ENCODE data around the gene CSRNP3. TPM values are rescaled to one million over a fixed set of nuclear protein-coding genes. Genes with fewer than 3 reads are reported as not detected.

CSRNP3 gene
- total RNA-seq, 4 donors from 2014 or later: 0.12 to 1.5 (median 0.93) TPM

DNA sequence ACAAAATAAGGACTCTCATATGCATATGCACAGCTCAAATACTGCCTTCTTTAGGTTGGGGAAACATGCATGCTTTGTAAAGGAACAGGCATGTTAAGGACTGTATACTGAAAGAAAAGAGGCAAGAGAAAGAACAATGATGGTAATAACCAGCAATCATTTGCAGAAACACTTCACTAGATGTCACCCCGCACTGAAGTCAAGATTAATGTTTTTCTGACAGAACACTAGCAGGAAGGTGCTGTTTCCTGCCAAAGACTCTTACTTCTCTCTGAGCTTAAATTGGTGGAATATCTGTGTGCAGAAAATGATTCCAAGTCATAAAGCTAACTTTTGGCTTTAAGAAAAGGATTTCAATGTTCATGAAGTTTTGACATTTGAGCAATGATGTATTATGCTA is 19.3 kb upstream of the CSRNP3 start:
- ATAC-seq (ENCODE audit: low FRiP score): no peak
- DNase-seq (ENCODE audit: low spot score): no peak

GRCh38 chr2:165452327-165452726 is 17.2 kb upstream of the CSRNP3 start:
- no peak for DNase-seq (ENCODE audit: low spot score)
- ATAC-seq (ENCODE audit: low FRiP score): no peak
- TF ChIP-seq CTCF (IDR thresholded peaks at IDR 0.05): no peak

More for the DNA sequence above, 19.3 kb upstream of the CSRNP3 start:
- no peak for TF ChIP-seq CTCF (IDR thresholded peaks at IDR 0.05)

DNA sequence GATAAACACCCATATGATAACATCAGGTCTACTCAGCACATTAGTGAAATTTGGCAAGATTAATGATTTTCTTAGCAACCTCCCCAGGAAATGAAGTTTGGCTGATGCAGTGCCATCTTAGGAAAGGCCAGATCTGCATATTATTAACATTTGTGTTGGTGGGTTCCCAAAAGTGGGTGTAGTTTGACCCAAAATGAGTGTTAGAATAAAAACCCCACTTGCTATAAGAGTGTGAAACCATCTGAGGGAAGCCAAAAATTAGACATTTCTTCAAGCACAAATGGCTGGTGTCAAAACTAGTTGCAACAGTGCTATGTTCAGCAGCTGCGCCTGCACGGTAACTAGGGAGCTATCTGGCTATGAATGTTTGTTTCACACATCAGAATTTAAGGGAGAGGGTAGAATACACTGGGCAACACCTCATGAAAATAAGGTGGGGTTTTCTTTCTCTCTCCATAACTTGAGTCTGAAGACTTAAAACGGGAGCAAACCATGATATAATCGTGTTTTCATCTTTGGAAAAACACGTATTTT is 15.9 kb upstream of the CSRNP3 start:
- DNase-seq (ENCODE audit: low spot score): no peak
- no peak for TF ChIP-seq CTCF (IDR thresholded peaks at IDR 0.05)
- no peak for ATAC-seq (ENCODE audit: low FRiP score)

- ATAC-seq (ENCODE audit: low FRiP score) (no peak), DNase-seq (ENCODE audit: low spot score) (no peak)
Observed at GRCh38 chr2:165454905-165455304, 14.6 kb upstream of the CSRNP3 start.

DNA sequence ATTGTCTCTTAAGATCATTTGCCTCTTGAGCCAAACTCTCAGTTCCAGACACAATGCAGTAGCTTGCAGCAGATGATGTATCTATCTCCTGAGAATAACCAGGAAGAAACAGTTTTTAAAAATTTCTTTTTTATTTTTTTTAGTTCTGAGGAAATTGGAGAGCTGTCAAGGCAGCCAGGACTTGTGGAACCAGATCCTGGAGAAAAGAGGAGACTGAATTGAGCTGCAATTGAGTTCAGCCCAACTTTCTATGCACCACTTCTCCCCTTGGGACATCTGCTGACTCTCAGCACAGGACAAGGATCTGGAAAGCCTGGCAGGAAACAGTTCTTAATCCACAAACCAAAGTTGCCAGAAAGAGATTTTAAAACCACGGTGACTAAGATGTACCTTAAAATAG is 13.5 kb upstream of the CSRNP3 start:
- ATAC-seq (ENCODE audit: low FRiP score) (no peak), DNase-seq (ENCODE audit: low spot score) (no peak)
- TF ChIP-seq CTCF (IDR thresholded peaks at IDR 0.05): no peak

More at GRCh38 chr2:165454905-165455304, 14.6 kb upstream of the CSRNP3 start:
- no peak for TF ChIP-seq CTCF (IDR thresholded peaks at IDR 0.05)

DNA sequence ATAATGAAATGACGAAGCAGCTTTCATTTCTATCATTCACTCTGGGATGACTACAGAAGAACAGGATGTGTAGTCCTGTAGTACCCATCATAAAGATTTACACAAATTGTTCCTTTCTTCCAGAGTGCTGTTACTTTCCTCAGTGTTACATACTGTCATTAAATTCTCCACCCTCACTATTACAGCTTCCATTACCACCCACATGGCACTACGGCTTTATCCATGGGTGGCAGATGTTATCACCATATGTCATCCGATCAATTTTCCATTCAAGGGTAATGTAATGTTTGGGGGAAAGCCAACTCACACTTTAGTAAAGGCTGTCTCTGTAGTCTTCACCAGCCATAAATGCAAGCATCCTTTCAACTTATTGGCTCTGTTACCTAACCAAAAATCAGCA is 7.1 kb upstream of the CSRNP3 start:
- DNase-seq (ENCODE audit: low spot score): no peak
- ATAC-seq (ENCODE audit: low FRiP score): no peak
- TF ChIP-seq CTCF (IDR thresholded peaks at IDR 0.05): no peak

- TF ChIP-seq CTCF (IDR thresholded peaks at IDR 0.05): no peak
- no peak for DNase-seq (ENCODE audit: low spot score)
- no peak for ATAC-seq (ENCODE audit: low FRiP score)
Observed at GRCh38 chr2:165466386-165466785, 3.1 kb upstream of the CSRNP3 start.
